Right atrium auricular region (tissue), 2 donors: ENCODE data around the gene SKAP1. TPM values are rescaled to one million over a fixed set of nuclear protein-coding genes. Genes with fewer than 3 reads are reported as not detected.

ENCODE experiments used
- DNase-seq: peaks from one replicate; pipeline ENCODE4 v3.0.0-alpha.2; 2019; ENCODE audit warnings: low spot score
- H3K27ac ChIP-seq, 2 donors: fragments of 200-600 bp; sonication (generic); 1 replicate in 1 of 2; 2 replicates in 1 of 2; pipeline ENCODE4 v1.5.1; 2016 to 2019
- H3K27me3 ChIP-seq, 2 donors: fragments of 200-600 bp; sonication (generic); one replicate each; pipeline versions ENCODE4 v1.5.1 to v1.6.0; 2017 to 2019
- H3K36me3 ChIP-seq: fragments of 200-600 bp; sonication (generic); one replicate; pipeline ENCODE4 v1.5.1; 2016
- H3K4me1 ChIP-seq, 2 donors: fragments of 200-600 bp; sonication (generic); one replicate each; pipeline versions ENCODE4 v1.5.1 to v1.6.0; 2017 to 2019
- H3K4me3 ChIP-seq, 2 donors: fragments of 200-600 bp; sonication (generic); 1 replicate in 1 of 2; 2 replicates in 1 of 2; pipeline ENCODE4 v1.5.1; 2017 to 2019; ENCODE audit warnings: mild to moderate bottlenecking in 1 of 2, moderate library complexity in 1 of 2
- H3K9me3 ChIP-seq, 2 donors: fragments of 200-600 bp; sonication (generic); one replicate each; pipeline ENCODE4 v1.5.1; 2019
- total RNA-seq, 2 donors: library from RNA; depleted of rRNA; stranded (reverse); fragments of >200 nt; gene quantifications; one replicate each; pipeline ENCODE4 v1.1.0, GENCODE V29; 2016
- TF ChIP-seq, protein P1 (sequence below), 2 donors: fragments of 200-600 bp; sonication (generic); IDR thresholded peaks; one replicate each; pipeline ENCODE4 v1.5.1; 2019; ENCODE audit warnings: antibody characterized with exemption in 2 of 2

The SKAP1 gene
- total RNA-seq, 2 donors from 2014 or later = not detected

DNA sequence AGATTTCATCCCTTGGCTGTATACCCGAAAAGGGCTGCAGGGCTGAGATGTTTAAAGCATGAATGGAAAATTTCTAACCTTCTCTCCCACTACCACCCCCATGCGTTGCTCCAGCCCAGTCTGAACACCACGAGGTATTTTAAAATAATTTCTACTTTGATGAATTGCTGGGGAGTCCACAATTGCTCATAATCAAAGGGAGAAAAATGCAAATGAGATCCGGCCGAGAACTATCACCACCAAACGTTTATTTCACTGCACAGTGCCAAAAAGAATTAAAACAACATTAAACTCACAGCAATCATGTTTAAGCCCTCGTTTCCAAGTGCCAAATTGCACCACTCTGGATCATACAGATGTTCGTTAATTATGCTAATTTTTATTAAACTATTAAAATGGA, 285.8 kb downstream of the SKAP1 start:
- no peak for DNase-seq
- no peaks in the 10 kb centered on the region for H3K9me3 ChIP-seq
- no peaks in the 10 kb centered on the region for H3K27me3 ChIP-seq
- no peak overlapping the region for H3K4me3 ChIP-seq
- TF ChIP-seq, protein P1, sequence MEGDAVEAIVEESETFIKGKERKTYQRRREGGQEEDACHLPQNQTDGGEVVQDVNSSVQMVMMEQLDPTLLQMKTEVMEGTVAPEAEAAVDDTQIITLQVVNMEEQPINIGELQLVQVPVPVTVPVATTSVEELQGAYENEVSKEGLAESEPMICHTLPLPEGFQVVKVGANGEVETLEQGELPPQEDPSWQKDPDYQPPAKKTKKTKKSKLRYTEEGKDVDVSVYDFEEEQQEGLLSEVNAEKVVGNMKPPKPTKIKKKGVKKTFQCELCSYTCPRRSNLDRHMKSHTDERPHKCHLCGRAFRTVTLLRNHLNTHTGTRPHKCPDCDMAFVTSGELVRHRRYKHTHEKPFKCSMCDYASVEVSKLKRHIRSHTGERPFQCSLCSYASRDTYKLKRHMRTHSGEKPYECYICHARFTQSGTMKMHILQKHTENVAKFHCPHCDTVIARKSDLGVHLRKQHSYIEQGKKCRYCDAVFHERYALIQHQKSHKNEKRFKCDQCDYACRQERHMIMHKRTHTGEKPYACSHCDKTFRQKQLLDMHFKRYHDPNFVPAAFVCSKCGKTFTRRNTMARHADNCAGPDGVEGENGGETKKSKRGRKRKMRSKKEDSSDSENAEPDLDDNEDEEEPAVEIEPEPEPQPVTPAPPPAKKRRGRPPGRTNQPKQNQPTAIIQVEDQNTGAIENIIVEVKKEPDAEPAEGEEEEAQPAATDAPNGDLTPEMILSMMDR (IDR thresholded peaks at IDR 0.05) = no peak
- no peak overlapping the region for H3K27ac ChIP-seq
- H3K36me3 ChIP-seq = no peaks in the 10 kb centered on the region
- H3K4me1 ChIP-seq = no peaks in the 10 kb centered on the region

DNA sequence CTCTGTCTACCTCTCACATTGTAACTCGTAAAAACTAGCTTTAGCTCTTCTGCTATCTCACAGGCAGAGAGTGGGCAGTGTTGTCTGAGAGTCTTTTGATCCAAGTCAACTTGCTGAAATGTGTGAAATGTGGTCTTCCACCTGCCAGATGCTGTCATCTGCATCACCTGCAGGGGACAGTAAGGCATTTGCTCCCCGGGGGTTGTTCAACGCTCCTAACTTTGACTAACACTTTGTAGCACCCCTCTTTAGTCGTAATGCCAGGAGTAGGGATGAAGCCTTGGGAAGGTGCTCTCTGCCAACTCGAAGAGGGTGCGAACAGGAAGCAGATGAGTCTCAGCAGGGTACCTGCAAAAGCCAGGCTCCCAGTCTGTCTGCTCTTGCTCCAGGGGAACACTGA, 286.4 kb downstream of the SKAP1 start:
- no peaks in the 10 kb centered on the region for H3K4me1 ChIP-seq
- H3K9me3 ChIP-seq = no peaks in the 10 kb centered on the region
- H3K27ac ChIP-seq = no peak overlapping the region
- no peak overlapping the region for H3K4me3 ChIP-seq
- TF ChIP-seq, protein P1 (IDR thresholded peaks at IDR 0.05) = no peak
- H3K36me3 ChIP-seq = no peaks in the 10 kb centered on the region
- no peaks in the 10 kb centered on the region for H3K27me3 ChIP-seq
- DNase-seq = no peak

DNA sequence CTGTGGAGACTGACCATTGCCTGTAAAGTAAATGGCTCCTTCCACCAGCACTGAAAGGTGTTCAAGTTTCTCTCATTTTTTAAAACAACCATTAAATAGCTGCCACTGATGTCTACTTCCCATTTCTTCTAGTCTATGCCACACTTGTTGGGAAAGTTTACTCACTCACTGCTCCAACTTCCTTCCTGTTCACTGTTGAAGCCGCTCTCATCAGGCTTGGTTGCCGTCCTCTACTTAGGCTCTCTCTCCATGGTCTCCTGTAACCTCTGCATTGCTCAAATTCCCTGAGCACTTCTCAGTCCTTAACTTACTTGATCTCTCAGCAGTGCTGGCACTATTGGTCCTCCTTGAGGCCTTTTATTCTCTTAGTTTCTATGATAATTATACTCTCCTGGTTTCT, 290.1 kb downstream of the SKAP1 start:
- H3K9me3 ChIP-seq = no peaks in the 10 kb centered on the region
- no peak overlapping the region for H3K4me3 ChIP-seq
- H3K27ac ChIP-seq = no peak overlapping the region
- TF ChIP-seq, protein P1 (IDR thresholded peaks at IDR 0.05) = no peak
- DNase-seq = no peak
- H3K27me3 ChIP-seq = no peaks in the 10 kb centered on the region
- H3K36me3 ChIP-seq = no peaks in the 10 kb centered on the region
- H3K4me1 ChIP-seq = no peaks in the 10 kb centered on the region

DNA sequence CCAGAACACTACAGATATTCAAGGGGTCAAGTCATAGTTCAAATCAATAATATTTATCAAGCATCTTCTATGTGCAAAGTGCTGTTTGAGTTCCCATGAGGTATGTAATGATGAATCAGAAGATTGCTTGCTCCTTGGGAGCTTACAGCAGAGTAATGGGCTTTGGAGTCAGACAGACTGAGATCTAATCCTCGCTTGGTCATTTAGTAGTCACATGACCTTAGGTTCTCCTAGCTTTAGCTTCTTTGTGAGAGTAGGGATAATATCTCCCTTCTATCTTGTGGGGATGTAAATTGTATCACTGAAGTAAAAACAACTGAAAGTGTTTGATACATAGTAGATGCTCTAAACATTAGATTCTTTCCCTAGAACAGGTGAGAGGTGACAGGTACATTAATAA, 292.4 kb downstream of the SKAP1 start:
- TF ChIP-seq, protein P1 (IDR thresholded peaks at IDR 0.05) = no peak
- H3K27ac ChIP-seq = no peak overlapping the region
- H3K9me3 ChIP-seq = no peaks in the 10 kb centered on the region
- no peaks in the 10 kb centered on the region for H3K27me3 ChIP-seq
- H3K4me3 ChIP-seq = no peak overlapping the region
- H3K36me3 ChIP-seq = no peaks in the 10 kb centered on the region
- DNase-seq = no peak
- H3K4me1 ChIP-seq = no peaks in the 10 kb centered on the region

DNA sequence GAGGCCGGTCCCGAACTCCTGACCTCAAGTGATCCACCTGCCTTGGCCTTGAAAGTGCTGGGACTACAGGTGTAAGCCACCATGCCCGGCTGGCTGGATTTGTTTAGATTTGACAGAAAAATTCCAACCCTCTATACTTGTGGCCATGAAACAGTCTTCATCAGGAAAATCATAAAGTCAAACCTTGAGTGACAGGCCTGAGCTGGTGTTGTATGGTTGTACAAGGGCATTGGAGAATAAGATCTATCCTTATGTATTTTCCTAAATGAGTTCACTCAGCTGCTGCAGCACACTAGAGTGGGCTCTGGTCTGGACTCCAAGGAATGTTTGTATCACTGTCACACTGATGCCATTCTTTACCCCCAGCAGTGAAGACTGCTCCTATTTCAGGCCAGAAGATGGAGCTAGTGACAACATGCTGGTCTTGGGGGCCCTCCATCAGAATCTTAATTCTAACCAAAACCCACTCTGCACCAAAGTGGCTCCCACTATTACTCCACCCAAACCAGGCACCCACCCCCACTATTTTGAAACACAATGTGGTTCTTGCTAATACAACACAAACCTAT, 295.0 kb downstream of the SKAP1 start:
- Histone ChIP-seq H3K27ac (no peak overlapping the region), H3K4me3 (no peak overlapping the region), H3K9me3 (no peaks in the 10 kb centered on the region), H3K36me3 (no peaks in the 10 kb centered on the region), H3K27me3 (no peaks in the 10 kb centered on the region), H3K4me1 (no peaks in the 10 kb centered on the region)
- TF ChIP-seq, protein P1 (IDR thresholded peaks at IDR 0.05) = no peak
- DNase-seq = no peak

DNA sequence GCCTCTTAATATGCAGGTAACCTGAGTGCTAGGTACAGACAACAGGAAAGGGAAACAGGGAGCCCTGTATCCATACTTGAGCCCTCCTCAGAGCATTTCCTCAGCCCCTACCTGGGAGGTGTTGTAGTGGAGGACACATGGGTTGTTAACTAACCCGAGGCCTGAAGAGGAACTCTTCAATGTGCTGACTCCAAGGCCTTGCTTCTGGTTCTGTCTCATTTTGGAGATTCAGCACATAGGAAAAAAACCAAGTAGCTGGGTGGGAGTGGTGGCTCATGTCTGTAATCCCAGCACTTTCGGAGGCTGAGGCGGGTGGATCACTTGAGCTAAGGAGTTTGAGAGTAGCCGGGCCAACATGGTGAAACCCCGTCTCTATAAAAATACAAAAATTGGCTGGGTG, 297.6 kb downstream of the SKAP1 start:
- H3K27me3 ChIP-seq = no peaks in the 10 kb centered on the region
- no peak overlapping the region for H3K27ac ChIP-seq
- TF ChIP-seq, protein P1 (IDR thresholded peaks at IDR 0.05) = no peak
- H3K4me3 ChIP-seq = no peak overlapping the region
- H3K4me1 ChIP-seq = no peaks in the 10 kb centered on the region
- no peaks in the 10 kb centered on the region for H3K36me3 ChIP-seq
- no peak for DNase-seq
- H3K9me3 ChIP-seq = no peaks in the 10 kb centered on the region
